NCI-H510A treated with DMSO at 0.1 percent for 48 hours (cell line): ENCODE data around the gene BRSK2.

Experiments
- DNase-seq: peaks from one replicate; lab custom pipeline; 2025; lab: John Stamatoyannopoulos, UW

Gene BRSK2

DNA sequence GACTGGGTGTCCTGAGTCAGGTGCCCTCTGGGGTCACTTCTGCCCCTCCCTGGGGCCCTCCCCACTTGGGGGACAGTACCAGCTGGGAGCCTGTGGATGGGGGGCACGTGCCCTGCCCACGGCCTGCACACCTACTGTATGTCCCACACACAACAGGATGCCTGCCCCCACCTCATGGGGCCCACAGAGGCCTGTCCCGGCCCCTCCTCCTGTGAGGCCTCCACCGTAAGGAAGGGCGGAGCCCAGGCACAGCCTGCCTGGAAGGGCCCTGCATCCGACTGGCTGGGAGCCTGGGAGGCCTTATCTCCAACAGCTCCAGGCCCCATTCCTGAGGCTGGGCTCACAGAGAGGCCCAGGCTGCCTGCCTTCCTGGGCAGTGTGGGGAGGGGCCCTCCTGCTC, 47.8 kb downstream of the BRSK2 start:
- no peak for DNase-seq

DNA sequence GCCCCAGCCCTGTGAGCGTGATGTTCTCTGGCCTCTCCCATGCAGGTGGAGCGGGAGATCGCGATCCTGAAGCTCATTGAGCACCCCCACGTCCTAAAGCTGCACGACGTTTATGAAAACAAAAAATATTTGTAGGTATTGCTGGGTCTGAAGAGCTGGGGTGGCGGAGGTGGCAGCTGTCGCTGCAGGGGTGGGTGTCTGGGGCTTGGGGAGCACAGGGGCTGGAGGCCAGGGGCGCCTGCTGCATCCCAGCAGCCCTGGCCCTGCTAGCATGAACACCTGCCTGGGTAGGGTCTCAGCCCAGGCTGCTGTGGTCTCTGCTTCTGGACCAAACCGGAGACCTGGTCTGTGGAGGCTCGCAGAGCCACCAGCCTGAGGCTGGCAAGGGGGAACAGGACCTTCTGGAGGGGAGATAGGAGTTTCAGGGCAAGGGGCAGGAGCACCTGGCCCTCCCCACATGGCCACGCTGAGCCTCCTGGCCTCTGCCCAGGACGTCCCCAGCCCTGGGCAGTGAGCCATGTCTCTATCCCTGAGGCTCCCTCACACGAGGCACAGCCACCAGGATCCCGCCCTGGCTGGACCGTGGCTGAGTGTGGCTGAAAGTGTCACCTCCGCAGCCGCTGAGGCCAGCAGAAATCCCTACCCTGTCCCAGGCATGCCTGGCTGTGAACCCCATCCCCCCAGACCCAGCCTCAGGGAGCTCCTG, 48.7 kb downstream of the BRSK2 start:
- DNase-seq: no peak

DNA sequence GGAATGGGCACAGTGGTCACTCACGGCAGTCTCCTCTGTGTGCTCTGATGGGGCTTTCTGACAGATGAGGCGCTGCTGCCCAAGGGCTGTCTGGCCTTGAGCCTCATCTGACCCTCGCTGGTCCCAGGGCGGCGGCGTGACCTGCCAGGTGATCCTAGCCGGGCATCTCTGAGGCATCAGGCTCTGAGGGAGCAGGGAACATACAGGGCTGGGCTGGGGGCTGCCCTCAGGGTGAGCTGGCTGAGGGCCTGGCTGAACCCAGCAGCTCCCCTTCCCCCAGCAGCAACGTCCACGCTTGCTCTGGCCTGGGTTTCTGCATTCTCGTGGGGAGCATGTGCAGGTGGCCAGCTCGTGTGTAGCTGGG, 49.2 kb downstream of the BRSK2 start:
- no peak for DNase-seq

DNA sequence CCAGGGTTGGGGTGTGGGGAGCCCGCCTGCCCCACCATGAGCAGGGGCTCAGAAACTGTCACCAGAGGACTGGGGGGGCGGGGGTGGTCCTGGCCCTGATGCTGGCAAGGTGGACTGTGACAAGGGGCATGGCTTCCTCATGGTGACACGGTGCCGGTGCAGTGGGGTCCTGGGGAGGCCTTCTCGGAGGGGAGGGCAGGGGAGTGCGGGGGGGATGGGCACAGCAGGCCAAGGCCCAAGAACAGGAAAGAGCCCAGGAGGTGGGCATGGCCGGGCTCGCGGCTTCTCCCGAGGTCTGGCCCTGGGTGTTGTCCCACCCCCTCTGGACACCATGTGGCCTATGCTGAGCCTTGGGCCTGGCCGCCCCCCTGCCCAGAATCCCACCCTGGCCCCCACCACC, 49.6 kb downstream of the BRSK2 start:
- DNase-seq: no peak

DNA sequence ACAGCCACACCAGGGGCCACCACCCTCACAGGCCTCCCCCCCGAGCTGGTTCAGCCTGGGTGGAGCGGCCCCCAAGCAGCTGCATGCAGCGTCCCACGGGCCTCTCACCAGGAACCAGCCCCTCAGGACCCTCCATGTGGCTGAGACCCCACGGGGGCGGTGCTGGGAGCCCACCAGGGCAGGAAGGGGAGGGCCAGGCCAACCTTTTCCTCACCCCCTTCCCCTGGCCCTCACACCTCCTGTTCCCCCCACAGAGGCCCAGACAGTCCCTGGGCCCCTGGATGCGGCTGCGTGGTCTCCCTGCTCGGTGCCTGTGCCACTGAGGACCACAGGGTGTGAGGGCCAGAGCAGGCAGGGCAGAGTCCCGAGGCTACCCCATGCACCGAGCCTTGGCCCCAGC, 50.3 kb downstream of the BRSK2 start:
- DNase-seq: no peak

DNA sequence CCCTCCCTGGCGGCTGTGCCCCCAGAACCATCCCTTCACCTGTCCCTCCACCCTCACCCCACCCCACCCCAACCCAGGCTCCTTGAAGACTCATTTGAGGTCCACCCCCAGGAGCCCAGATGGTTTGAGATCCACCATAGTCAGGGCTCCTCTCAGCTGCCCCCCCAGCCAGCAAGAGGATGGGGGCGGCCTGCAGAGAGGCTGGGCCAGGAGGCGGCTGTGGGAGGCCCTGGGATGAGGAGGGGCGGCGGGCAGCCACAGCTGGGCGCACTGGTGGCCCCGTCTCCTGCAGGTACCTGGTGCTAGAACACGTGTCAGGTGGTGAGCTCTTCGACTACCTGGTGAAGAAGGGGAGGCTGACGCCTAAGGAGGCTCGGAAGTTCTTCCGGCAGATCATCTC, 50.8 kb downstream of the BRSK2 start:
- no peak for DNase-seq

DNA sequence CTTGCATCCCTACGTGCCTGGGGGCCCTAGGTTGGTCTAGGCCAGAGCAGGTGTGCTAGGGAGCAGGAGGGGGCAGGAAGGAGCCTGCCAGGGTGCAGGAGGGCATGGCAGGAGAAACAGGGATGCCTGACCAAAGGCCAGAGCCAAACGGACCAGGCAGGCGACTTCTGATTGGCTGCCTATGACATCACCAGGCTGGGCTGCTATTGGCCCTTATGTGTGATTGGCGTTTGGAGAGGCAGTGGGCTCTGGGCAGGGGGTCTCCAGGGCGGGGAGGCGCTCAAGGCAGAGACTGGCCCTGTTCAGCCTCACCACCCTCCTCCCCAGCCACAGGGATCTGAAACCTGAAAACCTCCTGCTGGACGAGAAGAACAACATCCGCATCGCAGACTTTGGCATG, 52.4 kb downstream of the BRSK2 start:
- DNase-seq: no peak

DNA sequence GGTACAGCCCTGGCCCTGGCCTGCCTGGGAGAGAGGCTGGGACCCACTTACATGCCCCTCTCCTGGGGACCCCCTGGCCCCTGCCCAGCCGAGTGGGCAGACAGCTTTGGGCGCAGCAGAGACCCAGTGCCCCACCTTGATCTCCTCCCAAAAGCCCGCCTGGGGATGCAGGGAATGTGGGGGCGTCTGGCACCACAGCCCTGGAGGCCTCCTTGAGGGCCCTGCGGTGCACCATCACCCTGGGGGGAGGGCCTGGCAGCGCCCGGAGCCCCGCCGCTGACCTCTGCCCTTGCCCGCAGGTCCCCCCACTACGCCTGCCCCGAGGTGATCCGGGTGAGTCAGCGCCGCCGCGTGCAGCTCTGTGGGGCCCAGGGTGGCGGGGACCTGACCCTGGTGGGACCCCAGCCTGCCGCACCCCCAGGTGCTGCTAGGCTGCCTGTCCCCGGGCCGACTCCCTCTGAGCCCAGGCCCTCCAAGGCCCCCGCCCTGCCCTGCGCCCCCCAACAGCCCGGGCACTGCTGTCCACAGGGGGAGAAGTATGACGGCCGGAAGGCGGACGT, 53.2 kb downstream of the BRSK2 start:
- DNase-seq: no peak

DNA sequence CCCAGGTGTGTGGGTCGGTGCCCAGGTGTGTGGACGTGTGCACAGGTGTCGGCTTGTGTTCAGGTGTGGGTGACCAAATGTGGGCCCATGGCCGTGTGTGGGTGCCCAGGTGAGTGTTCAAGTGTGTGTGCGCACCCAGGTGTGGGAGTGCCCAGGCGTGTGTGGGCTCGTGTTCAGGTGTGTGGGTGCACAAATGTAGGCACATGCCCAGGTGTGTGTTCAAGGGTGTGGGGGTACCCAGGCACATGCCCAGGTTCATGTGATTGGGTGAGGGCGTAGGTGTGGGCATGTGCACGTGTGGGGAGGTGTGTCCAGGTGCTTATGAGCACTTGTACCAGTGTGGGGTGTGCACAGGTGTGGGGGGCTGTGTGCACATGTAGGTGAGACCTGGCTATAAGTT, 54.0 kb downstream of the BRSK2 start:
- no peak for DNase-seq

DNA sequence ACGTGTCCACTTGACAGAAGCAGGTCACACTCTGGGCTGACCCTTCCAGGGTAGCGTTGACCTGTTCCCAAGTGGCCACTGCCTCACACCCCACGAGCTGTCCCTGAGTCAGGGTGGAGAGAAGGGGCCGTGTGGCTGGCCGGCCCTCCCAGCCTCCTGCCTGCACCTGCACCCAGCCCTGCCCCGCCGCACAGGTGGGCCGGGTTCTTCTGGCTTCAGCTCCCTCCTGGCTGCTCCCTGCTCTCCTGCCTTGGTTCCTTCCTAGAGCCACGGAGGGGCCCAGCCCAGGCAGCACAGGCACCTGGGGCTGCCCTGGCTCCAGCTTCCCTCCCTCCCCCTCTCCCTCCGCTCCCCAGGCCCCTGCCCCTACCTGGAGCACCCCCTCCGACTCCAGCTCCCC, 54.6 kb downstream of the BRSK2 start:
- DNase-seq: no peak

DNA sequence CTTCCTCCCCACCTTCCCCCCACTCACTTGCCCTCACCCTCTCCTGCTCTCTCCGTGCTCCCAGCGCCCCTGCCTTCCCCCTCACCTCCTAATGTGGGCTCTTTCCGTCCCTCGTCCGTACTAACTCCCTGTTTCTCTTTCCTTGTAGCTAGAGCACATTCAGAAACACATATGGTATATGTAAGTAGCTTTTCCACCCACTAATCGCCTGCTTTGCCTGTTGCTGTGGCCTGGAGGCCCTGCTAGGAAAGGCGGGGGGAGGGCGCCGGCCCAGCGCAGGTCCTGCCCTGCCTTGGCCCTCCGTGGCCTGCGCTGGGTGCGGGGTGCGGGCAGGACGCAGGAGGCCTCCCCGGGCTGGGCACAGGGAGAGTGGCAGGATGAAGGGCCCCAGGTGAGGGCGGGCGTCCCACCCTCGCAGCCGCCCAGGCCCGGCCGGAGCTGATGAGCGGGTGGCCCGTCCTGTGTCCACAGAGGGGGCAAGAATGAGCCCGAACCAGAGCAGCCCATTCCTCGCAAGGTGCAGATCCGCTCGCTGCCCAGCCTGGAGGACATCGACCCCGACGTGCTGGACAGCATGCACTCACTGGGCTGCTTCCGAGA, 55.2 kb downstream of the BRSK2 start:
- no peak for DNase-seq

DNA sequence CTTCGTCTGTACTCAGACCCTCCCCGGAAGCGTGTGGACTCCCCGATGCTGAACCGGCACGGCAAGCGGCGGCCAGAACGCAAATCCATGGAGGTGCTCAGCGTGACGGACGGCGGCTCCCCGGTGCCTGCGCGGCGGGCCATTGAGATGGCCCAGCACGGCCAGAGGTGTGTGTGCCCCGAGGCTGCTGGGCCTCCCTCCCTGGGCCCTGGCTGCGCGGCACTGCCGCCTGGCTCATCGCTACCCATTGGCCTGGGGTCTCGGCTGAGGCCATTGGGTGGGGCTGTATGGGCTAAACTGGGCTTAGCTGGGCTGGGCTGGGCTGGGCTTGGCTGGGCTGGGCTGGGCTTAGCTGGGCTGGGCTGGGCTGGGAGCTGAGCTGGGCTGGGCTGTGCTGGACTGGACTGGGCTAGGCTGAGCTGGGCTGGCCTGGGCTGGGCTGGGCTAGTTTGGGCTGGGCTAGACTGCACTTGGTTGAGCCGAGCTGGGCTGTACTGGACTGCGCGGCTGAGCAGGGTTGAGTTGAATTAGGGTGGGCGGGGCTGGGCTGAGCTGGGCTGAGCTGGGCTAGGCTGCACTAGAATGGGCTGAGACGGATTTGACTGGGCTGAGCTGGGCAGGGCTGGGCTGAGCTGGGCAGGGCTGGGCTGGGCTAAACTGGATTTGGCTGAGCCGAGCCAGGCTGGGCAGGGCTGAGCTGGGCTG, 56.2 kb downstream of the BRSK2 start:
- no peak for DNase-seq

DNA sequence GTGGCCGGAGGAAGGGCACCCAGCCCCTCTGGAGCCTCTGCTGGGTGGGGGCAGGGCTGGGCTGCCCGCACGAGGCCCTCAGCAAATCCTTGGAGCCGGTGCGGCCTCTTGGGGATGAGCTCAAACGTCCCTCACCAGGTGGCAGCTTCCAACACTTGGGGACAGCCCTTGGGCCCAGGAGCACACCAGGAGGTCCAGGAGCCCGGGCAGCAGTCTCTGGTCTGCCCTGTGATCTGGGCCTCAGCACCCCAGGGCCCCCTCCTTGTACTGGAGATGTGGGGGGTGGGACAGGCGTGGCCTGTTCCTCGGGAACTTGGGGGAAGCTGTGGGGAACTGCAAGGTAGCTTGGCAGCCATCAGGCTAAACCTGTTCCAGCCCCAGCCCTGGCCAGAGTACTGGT, 56.9 kb downstream of the BRSK2 start:
- DNase-seq: no peak

DNA sequence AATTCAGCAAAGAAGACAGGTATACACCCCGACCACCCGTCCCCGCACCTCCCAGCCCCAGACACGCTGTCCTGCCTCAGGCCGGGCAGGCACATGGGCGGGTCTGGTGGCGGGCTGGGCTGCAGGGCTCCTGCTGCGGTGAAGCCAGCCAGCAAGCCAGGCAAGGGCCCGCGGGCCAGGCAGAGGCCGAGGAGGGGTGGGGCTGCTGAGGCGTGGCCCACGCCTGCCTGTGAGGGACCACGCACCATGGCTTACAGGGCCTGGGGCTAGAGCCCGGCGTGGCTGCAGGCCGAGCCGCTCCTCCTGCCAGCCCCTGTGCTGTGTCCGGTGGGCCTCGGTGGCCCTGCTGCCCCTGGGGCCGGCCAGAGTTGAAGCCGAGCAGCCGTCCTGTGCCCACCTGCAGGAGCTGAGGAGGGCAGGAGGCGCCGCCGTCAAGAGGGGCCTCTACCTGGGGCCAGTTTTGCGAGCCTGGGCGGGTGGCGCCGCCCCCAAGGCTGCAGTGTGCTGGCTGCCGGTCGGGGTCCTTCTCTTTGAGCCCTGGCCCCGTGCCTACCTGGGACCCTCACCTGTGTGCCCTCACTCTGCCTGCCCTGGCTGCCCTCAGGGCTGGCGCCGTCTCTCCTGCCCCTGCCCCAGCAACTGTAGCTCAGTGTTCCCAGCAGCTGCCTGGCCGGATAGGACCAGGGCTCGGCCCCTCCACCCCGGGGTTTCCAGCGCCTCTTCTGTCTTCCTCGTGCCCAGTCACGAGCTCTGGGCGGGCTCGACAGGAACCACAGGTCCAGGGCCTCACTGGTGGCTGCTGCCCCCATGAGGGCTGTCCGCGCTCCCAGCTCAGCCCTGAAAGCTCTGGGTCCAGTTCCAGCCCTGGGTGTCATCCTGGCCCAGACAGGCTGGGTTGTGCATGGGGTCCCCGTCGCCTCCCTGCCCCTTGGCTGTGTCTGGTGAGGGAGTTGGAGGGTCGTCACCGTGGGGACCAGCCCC, 58.4 kb downstream of the BRSK2 start:
- no peak for DNase-seq

DNA sequence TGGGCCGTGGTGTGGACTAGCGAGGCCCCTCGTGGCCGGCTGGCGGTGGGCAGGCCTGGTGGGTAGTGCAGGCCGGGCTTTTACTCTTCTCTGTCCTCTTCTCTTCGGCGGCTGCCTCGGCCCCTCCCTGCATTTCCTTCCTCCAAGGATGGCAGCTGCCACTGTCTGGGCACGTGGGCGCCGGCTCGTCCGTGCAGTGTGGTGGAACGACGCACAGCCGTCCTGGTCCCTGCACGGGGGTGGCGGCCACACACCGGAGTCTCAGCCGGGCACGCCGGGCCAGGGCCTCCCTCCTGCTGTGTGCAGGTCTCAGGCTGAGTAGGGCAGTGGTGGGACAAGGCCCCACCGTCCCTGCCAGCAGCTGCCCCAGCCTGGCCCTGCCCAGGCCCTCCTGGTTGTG, 59.1 kb downstream of the BRSK2 start:
- DNase-seq: no peak

DNA sequence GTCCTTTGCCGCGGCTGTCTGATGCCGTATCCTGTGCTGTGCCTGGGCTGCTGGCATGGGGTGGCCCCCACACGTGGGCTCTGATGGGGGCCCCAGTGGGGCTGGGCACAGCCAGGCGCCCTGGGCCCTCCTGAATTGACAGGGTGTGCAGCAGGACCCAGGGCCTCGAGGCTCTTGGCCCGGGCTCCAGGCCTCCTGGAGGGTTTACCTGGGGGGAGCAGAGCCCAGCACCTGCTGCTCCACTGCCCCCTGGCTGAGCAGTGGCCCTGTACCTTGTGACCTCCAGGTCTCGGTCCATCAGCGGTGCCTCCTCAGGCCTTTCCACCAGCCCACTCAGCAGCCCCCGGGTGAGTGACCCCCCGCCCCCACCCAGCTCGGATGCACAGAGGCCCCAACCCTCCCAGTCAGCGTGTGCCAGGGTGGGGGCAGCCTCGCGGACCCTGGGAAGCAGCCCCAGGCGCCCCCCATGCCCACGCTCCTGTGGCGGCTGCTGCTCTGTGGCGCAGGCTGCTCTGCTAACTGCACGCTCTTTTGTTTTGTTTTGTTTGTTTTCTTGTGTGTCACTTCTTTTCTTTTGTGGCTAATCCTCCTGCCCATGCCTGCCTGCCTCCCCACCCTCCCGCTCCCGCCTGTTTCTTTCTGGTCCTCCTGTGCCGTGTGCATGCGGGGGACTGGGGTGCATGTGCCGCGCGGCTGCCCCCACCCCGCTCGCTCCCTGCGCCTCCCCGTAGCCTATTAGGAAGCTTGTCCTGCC, 59.9 kb downstream of the BRSK2 start:
- DNase-seq: no peak

DNA sequence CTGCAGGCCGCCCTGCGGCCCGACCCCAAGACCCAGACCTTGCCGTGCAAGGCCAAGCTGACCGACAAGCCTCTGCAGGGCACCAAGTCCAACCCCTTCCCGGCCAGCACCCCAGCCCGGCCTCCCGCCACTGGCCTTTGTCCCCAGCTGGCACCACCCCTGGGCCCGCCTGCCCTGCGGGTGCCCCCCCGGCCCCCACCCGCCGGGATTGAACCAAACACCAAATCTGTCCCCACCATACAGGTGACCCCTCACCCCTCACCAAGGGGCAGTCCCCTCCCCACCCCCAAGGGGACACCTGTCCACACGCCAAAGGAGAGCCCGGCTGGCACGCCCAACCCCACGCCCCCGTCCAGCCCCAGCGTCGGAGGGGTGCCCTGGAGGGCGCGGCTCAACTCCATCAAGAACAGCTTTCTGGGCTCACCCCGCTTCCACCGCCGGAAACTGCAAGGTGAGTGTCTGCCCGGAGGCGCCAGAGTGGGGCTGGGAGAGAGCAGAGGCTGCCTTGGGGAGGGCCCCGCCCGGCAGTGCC, 60.7 kb downstream of the BRSK2 start:
- no peak for DNase-seq

DNA sequence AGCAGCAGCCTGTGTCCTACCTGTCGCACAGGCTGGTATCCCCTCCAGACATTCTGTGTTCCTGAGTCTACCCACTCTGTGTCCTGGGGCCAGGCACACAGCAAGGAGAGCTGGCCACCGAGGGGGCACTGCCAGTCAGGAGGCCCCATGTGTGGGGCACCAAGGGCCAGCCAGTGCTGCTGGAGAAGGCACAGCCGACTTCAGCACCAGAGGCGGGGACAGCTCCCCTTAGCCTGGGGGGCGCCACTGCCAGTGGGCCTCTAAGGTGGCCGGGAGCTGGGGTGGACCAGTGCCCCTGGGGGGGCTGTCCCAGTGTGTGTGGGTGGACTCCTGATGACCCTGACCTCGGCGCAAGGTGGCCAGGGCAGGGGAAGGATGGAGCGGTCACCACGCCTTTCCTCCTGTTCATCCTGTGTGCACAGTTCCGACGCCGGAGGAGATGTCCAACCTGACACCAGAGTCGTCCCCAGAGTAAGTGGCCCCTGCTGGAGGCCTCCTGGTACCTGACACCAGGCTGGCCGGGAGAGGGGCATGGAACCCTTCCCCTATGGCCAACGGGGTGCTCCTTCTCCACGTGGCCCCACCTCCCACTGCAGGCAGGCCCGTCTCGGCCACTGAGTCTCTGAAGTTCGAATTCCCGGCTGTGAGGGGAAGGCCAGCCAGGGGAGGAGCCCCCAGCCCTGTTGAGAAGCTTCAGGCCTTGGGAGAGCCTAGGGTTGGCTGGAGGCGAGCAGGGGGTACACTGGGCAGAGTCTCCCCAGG, 61.4 kb downstream of the BRSK2 start:
- DNase-seq: no peak

DNA sequence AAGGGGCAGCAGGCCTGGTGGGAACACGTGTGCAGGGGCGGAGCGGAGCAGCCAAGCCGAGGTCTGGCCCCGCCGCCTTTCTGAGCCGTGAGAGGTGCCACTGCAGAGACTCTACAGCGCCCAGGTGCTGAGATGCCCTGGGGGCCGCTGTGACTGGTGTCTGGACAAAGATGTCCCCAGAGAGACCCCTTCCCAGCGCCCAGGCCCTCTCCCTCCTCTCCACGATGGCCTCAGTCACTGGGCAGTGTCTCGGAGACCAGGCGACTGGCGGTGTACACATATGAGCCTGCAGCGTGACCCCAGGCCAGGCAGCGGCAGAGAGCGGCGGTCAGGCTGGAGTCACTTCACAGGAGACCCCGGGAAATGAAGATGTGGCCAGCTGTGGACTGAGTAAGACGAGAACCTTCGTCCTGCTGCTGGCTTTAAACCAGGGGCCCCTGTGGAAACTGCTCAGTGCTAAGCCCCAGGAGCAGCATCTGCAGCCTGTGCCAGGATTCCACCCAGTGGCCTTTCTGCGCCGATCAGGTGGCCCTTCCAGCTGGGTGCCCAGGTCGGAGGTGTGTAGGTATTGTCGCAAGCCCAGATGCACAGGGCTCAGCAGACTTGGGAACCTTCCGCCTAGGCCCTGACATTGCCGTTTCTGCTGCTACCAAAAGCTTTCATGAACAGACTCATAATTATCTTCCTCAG, 62.2 kb downstream of the BRSK2 start:
- no peak for DNase-seq

DNA sequence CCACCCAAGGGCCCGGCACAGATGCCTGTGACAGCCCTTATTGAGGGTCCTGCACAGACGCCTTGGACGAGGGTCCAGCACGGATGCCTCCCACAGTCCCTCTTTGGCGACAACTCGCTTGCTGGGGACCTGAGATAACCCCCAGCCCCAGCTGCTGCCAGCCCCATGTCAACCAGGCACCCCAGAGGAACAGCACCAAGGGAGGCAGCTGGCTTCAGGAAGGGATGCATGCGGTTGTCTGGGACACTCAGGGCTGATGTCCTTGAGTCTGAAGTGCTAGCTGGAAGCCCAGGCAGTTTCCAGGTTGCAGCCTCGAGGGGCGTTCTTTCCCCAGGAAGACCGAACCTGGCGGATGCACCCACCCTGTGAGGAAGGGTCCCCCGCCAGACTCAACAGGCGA, 63.0 kb downstream of the BRSK2 start:
- DNase-seq: no peak
